ENCODE measurements around the gene ZCCHC4.

- TF ChIP-seq, protein P1, sequence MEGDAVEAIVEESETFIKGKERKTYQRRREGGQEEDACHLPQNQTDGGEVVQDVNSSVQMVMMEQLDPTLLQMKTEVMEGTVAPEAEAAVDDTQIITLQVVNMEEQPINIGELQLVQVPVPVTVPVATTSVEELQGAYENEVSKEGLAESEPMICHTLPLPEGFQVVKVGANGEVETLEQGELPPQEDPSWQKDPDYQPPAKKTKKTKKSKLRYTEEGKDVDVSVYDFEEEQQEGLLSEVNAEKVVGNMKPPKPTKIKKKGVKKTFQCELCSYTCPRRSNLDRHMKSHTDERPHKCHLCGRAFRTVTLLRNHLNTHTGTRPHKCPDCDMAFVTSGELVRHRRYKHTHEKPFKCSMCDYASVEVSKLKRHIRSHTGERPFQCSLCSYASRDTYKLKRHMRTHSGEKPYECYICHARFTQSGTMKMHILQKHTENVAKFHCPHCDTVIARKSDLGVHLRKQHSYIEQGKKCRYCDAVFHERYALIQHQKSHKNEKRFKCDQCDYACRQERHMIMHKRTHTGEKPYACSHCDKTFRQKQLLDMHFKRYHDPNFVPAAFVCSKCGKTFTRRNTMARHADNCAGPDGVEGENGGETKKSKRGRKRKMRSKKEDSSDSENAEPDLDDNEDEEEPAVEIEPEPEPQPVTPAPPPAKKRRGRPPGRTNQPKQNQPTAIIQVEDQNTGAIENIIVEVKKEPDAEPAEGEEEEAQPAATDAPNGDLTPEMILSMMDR (IDR thresholded peaks at IDR 0.05), result no peak
- no peak for TF ChIP-seq POLR2AphosphoS5 (IDR thresholded peaks at IDR 0.05)
- no peak for TF ChIP-seq POLR2A (IDR thresholded peaks at IDR 0.05)
Measured at GRCh38 chr4:25367877-25368276, 55.3 kb downstream of the ZCCHC4 start.
